Measurements from ENCODE around the gene PRR20G. TPM values are rescaled to one million over a fixed set of nuclear protein-coding genes. Genes with fewer than 3 reads are reported as not detected.

The PRR20G gene
- total and polyA plus RNA-seq, 10 of the 15 experiments (the other 5 are each of a cell fraction or from before 2014, with no cell fraction given) = not detected

DNA sequence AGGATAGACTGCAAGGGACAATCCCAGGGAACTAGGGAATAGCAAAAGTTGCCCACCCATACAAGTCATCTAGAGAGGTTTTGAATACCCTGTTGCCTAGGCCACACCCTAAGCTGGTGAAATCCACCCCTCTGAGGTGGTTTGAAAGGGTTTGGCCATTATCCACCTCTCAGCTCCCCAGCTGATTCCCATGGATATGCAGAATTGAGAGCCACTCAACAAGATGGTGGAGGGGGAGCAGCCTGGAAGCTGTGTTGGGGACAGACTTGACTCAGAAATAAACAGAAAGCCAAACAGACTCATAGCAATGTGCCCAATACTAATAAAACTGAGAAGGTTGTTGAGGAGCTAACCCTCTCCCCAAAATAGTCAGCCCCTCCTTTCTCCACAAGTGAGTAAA, 10.9 kb downstream of the PRR20G start:
- H3K4me1 ChIP-seq (ENCODE audit: control insufficient read depth, insufficient read depth, low read length) = no peaks in the 10 kb centered on the region
- no peak overlapping the region for H3K4me2 ChIP-seq (ENCODE audit: control insufficient read depth, insufficient read depth)
- TF ChIP-seq ASH2L (IDR thresholded peaks at IDR 0.05; ENCODE audit: borderline replicate concordance, low read depth) (no peak), MYC (IDR thresholded peaks at IDR 0.05; ENCODE audit: insufficient read depth, insufficient read length, insufficient replicate concordance, low read length, severe bottlenecking) (no peak), MTA3 (IDR thresholded peaks at IDR 0.05; ENCODE audit: borderline replicate concordance, low read length) (no peak), ZZZ3 (IDR thresholded peaks at IDR 0.05; ENCODE audit: control insufficient read depth, insufficient read length, low read depth) (no peak), SP1 (IDR thresholded peaks at IDR 0.05; ENCODE audit: low read depth, low read length) (no peak), TAF1 (IDR thresholded peaks at IDR 0.05; ENCODE audit: borderline replicate concordance, low read depth, low read length) (no peak), NFYB (IDR thresholded peaks at IDR 0.05; ENCODE audit: insufficient read depth, low read depth, low read length) (no peak), BACH1 (IDR thresholded peaks at IDR 0.05; ENCODE audit: borderline replicate concordance) (no peak), EGR1 (IDR thresholded peaks at IDR 0.05; ENCODE audit: borderline replicate concordance in 1 of 2, low read depth in 2 of 2, low read length in 2 of 2) (no peak), HDAC2 (IDR thresholded peaks at IDR 0.05) (no peak), CBX3 (IDR thresholded peaks at IDR 0.05; ENCODE audit: borderline replicate concordance, low read depth) (no peak), BHLHE40 (IDR thresholded peaks at IDR 0.05; ENCODE audit: borderline replicate concordance in 1 of 2, low read depth in 2 of 2, low read length in 1 of 2) (no peak), HCFC1 (IDR thresholded peaks at IDR 0.05; ENCODE audit: low read length) (no peak), RAD51 (IDR thresholded peaks at IDR 0.05) (no peak), CHD1 (IDR thresholded peaks at IDR 0.05; ENCODE audit: low read depth, low read length) (no peak)
- TF ChIP-seq, protein P1, sequence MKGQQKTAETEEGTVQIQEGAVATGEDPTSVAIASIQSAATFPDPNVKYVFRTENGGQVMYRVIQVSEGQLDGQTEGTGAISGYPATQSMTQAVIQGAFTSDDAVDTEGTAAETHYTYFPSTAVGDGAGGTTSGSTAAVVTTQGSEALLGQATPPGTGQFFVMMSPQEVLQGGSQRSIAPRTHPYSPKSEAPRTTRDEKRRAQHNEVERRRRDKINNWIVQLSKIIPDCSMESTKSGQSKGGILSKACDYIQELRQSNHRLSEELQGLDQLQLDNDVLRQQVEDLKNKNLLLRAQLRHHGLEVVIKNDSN (IDR thresholded peaks at IDR 0.05; ENCODE audit: borderline replicate concordance, extremely low read length, insufficient read depth, low read depth, low read length) = no peak
- TF ChIP-seq, protein P2, sequence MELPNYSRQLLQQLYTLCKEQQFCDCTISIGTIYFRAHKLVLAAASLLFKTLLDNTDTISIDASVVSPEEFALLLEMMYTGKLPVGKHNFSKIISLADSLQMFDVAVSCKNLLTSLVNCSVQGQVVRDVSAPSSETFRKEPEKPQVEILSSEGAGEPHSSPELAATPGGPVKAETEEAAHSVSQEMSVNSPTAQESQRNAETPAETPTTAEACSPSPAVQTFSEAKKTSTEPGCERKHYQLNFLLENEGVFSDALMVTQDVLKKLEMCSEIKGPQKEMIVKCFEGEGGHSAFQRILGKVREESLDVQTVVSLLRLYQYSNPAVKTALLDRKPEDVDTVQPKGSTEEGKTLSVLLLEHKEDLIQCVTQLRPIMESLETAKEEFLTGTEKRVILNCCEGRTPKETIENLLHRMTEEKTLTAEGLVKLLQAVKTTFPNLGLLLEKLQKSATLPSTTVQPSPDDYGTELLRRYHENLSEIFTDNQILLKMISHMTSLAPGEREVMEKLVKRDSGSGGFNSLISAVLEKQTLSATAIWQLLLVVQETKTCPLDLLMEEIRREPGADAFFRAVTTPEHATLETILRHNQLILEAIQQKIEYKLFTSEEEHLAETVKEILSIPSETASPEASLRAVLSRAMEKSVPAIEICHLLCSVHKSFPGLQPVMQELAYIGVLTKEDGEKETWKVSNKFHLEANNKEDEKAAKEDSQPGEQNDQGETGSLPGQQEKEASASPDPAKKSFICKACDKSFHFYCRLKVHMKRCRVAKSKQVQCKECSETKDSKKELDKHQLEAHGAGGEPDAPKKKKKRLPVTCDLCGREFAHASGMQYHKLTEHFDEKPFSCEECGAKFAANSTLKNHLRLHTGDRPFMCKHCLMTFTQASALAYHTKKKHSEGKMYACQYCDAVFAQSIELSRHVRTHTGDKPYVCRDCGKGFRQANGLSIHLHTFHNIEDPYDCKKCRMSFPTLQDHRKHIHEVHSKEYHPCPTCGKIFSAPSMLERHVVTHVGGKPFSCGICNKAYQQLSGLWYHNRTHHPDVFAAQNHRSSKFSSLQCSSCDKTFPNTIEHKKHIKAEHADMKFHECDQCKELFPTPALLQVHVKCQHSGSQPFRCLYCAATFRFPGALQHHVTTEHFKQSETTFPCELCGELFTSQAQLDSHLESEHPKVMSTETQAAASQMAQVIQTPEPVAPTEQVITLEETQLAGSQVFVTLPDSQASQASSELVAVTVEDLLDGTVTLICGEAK (IDR thresholded peaks at IDR 0.05; ENCODE audit: borderline replicate concordance) = no peak
- TF ChIP-seq, protein P3, sequence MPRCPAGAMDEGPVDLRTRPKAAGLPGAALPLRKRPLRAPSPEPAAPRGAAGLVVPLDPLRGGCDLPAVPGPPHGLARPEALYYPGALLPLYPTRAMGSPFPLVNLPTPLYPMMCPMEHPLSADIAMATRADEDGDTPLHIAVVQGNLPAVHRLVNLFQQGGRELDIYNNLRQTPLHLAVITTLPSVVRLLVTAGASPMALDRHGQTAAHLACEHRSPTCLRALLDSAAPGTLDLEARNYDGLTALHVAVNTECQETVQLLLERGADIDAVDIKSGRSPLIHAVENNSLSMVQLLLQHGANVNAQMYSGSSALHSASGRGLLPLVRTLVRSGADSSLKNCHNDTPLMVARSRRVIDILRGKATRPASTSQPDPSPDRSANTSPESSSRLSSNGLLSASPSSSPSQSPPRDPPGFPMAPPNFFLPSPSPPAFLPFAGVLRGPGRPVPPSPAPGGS (IDR thresholded peaks at IDR 0.05; ENCODE audit: borderline replicate concordance, insufficient read depth, low read depth, low read length, poor library complexity, severe bottlenecking) = no peak
- no peaks in the 10 kb centered on the region for H3K27me3 ChIP-seq (replicated peaks in 1 of 2; ENCODE audit: control insufficient read depth in 2 of 2, insufficient read depth in 2 of 2, low read length in 1 of 2)
- no TSS peak for BruUV-seq (replicated peaks)
- H3K9ac ChIP-seq (ENCODE audit: control insufficient read depth, insufficient read depth, low read length) = no peak overlapping the region
- intact Hi-C loops (cut with micrococcal nuclease; ENCODE audit: unreplicated experiment) (no loop called here), in situ Hi-C loops (cut with MboI) (no loop called here)
- CTCF ChIA-PET = interaction anchor here (1.0 kb wide), 1 partner anchor 13 kb away, joined by 3 read pairs; no protein-coding TSS in a partner anchor
- SMC1A ChIA-PET (ENCODE audit: uncharacterized antibody, unreplicated experiment) = interaction anchor here (0.6 kb wide), 1 partner anchor 43 kb away, joined by 3 read pairs; no protein-coding TSS in a partner anchor
- ATAC-seq (no peak), FAIRE-seq (no peak), DNase-seq (ENCODE audit: low read depth, low spot score) (no peak)
- POLR2A ChIA-PET = no interaction called here
- no peak overlapping the region for H3K4me3 ChIP-seq
- RAD21 ChIA-PET (ENCODE audit: unreplicated experiment) = no interaction called here
- no peaks in the 10 kb centered on the region; the same call in 2 of the 3 replicates for H3K9me3 ChIP-seq (replicated peaks; ENCODE audit: control insufficient read depth, insufficient read depth, low read length)
- H3K79me2 ChIP-seq (ENCODE audit: control insufficient read depth, insufficient read depth, low read length) = no peaks in the 10 kb centered on the region
- H4K20me1 ChIP-seq (ENCODE audit: control insufficient read depth, insufficient read depth) = no peaks in the 10 kb centered on the region
- no peak overlapping the region for H2AFZ ChIP-seq (ENCODE audit: control insufficient read depth, low read depth, low read length)
- no peak overlapping the region for H3K27ac ChIP-seq (ENCODE audit: control insufficient read depth, insufficient read depth)
- no peaks in the 10 kb centered on the region for H3K36me3 ChIP-seq (ENCODE audit: control insufficient read depth in 2 of 2, insufficient read depth in 2 of 2, low read length in 1 of 2)
